ENCODE measurements around the gene NGB.

GRCh38 chr14:77311217-77311616 lies 40.2 kb upstream of the NGB start:
- TF ChIP-seq EZH2 (IDR thresholded peaks at IDR 0.05) (no peak), SP1 (IDR thresholded peaks at IDR 0.05; ENCODE audit: low read depth) (no peak), CTCF (IDR thresholded peaks at IDR 0.05 in 2 of 3, conservative IDR thresholded peaks at IDR 0.05 in 1 of 3; ENCODE audit: borderline replicate concordance in 1 of 3, insufficient read depth in 1 of 3, low read depth in 2 of 3, low read length in 2 of 3) (no peak), EZH2phosphoT487 (IDR thresholded peaks at IDR 0.05; ENCODE audit: borderline replicate concordance) (no peak), TCF7L2 (IDR thresholded peaks at IDR 0.05; ENCODE audit: borderline replicate concordance, extremely low read depth, insufficient read depth, insufficient read length) (no peak), CBX3 (IDR thresholded peaks at IDR 0.05; ENCODE audit: low read depth) (no peak), RAD21 (IDR thresholded peaks at IDR 0.05; ENCODE audit: low read depth) (no peak), POLR2AphosphoS5 (IDR thresholded peaks at IDR 0.05; ENCODE audit: low read depth, low read length) (no peak), POLR2A (IDR thresholded peaks at IDR 0.05; ENCODE audit: borderline replicate concordance, extremely low read depth, insufficient read depth, insufficient read length) (no peak), JUND (IDR thresholded peaks at IDR 0.05) (no peak), EGR1 (IDR thresholded peaks at IDR 0.05; ENCODE audit: low read depth) (no peak), CEBPB (IDR thresholded peaks at IDR 0.05; ENCODE audit: low read depth) (no peak)
- TF ChIP-seq, protein P1, sequence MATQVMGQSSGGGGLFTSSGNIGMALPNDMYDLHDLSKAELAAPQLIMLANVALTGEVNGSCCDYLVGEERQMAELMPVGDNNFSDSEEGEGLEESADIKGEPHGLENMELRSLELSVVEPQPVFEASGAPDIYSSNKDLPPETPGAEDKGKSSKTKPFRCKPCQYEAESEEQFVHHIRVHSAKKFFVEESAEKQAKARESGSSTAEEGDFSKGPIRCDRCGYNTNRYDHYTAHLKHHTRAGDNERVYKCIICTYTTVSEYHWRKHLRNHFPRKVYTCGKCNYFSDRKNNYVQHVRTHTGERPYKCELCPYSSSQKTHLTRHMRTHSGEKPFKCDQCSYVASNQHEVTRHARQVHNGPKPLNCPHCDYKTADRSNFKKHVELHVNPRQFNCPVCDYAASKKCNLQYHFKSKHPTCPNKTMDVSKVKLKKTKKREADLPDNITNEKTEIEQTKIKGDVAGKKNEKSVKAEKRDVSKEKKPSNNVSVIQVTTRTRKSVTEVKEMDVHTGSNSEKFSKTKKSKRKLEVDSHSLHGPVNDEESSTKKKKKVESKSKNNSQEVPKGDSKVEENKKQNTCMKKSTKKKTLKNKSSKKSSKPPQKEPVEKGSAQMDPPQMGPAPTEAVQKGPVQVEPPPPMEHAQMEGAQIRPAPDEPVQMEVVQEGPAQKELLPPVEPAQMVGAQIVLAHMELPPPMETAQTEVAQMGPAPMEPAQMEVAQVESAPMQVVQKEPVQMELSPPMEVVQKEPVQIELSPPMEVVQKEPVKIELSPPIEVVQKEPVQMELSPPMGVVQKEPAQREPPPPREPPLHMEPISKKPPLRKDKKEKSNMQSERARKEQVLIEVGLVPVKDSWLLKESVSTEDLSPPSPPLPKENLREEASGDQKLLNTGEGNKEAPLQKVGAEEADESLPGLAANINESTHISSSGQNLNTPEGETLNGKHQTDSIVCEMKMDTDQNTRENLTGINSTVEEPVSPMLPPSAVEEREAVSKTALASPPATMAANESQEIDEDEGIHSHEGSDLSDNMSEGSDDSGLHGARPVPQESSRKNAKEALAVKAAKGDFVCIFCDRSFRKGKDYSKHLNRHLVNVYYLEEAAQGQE (IDR thresholded peaks at IDR 0.05; ENCODE audit: low read depth), result no peak
- TF ChIP-seq, protein P2, sequence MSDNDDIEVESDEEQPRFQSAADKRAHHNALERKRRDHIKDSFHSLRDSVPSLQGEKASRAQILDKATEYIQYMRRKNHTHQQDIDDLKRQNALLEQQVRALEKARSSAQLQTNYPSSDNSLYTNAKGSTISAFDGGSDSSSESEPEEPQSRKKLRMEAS (IDR thresholded peaks at IDR 0.05), result no peak

Measured in HCT116 (cell line).